ENCODE results near the gene SHLD1. TPM values are rescaled to one million over a fixed set of nuclear protein-coding genes. Genes with fewer than 3 reads are reported as not detected.
"Not testable (repeated sequence)": the region's sequence is repeated elsewhere in the genome, so short reads cannot be mapped to it uniquely, and the experiment has no call there.

SHLD1 gene
- total and polyA plus RNA-seq, 5 experiments from 2014 or later: 11.2 to 23.5 (median 19.1) TPM

DNA sequence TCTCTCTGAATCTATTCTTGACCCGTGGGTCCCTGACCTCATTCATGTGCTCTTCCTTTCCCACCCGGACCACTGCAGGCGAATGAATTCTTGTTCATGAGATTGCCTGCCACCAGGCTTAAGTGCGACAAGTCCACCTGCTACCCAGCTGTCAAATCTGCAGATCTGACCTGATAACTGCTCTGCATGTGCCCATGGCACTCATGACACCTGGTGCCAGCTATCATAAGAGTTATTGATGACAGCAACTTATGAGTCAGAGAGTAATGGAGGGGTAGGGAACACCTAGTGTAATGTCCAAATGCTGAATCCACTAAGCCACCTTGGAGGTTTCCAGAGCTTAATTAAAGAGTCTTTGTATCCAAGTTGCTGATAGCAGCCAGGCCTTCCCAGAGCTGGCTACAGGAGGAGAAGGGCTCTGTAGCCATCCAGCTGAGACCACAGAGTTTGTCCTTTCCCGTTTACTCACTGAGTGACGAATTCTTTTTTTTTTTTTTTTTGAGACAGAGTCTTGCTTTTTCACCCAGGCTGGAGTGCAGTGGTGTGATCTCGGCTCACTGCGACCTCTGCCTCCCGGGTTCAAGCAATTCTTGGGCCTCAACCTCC, 17.4 kb downstream of the SHLD1 start:
- Mint-ChIP-seq H3K27ac (peak overlapping the region in 3 of 10 donors; percentile 64 to 82 (median 79)), H3K4me3 (no peak overlapping the region), H3K4me1 (peaks cover 15 to 54% (median 30%) of the 10 kb centered on the region in 4 donors), H3K36me3 (peaks cover 0 to 52% (median 9%) of the 10 kb centered on the region in 3 donors), H3K9me3 (no peaks in the 10 kb centered on the region), H3K27me3 (no peaks in the 10 kb centered on the region)
- no peak for ATAC-seq
- POLR2A ChIA-PET: no interaction called here
- no peak for DNase-seq

DNA sequence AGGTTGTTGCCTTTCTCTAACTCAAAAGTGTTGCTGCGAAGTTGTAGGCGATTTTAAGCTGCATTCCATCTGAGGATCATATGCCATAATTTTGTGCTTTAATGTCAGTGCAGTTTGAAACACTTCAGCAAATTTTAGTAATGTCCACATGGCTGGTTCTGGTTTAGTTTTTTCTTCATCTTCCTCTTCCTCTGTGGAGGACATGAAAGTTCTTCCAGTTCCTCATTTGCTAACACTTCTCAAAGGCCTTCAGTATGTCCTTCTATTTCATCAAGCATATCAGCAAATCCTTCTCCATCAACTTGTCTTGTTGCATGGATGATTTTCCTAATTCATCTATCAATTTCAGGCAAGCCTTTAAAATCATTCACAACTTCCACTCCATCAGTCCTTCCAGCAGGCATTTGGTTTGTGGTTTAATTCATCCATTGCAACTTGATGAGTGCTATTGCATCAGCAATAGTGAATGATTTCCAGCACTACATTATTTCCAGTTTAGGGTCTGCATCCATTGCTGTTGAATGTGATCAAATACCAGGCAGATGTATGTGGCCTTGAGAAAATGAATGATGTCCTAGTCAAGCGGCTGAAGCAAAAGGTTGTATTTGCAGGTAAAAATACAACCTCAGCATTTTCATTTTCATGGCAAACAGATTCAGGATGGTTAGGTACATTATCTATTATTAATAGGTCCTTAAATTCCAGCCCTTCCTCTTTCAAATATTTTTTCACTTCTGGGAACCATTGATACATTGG, 20.2 kb downstream of the SHLD1 start:
- no peak for DNase-seq
- no peaks in the 10 kb centered on the region for H3K27me3 Mint-ChIP-seq
- H3K36me3 Mint-ChIP-seq: peaks cover 0 to 67% (median 24%) of the 10 kb centered on the region in 3 donors
- H3K4me3 Mint-ChIP-seq: no peak overlapping the region
- POLR2A ChIA-PET: no interaction called here
- H3K4me1 Mint-ChIP-seq: peaks cover 19 to 52% (median 30%) of the 10 kb centered on the region in 4 donors
- H3K27ac Mint-ChIP-seq: peak overlapping the region in 7 of 10 donors; percentile 6 to 55 (median 22)
- no peak for ATAC-seq
- H3K9me3 Mint-ChIP-seq: no peaks in the 10 kb centered on the region

DNA sequence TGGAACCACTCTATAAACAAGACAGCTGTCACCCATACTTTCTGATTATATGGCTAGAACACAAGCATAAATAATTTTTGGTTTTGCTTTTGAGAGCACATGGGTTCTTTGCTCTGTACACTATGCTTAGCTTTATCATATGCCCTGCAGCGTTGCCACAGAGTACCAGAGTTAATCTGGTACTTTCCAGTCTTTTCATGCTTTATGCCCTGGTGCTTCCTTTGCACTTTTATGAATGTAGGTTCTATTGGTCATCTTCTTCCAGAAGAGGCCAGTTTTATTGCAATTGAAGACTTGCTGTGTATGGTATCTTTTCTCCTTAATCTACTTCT, 20.8 kb downstream of the SHLD1 start:
- Mint-ChIP-seq H3K36me3 (peaks cover 0 to 70% (median 24%) of the 10 kb centered on the region in 3 donors), H3K9me3 (no peaks in the 10 kb centered on the region), H3K4me3 (no peak overlapping the region), H3K27me3 (no peaks in the 10 kb centered on the region), H3K4me1 (peaks cover 18 to 50% (median 28%) of the 10 kb centered on the region in 4 donors), H3K27ac (peak overlapping the region in 8 of 10 donors; percentile 2 to 72 (median 24))
- ATAC-seq (no peak), DNase-seq (no peak)
- POLR2A ChIA-PET: no interaction called here

DNA sequence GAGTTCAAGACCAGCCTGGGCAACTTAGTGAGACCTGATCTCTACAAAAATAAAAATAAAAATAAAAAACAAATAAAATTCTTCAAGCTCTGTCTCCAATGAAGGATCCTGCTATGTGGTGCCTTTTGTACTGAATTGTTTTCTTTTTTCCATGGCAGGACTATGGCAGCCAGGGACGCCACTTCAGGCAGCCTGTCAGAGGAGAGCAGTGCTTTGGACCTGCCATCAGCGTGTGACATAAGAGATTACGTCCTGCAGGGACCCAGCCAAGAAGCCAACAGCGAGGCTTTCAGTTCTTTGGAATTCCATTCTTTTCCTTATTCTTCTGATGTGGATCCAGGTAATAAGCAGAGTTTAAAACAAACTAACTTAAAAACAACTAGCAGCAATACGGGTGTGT, 22.5 kb downstream of the SHLD1 start:
- Mint-ChIP-seq H3K4me1 (peaks cover 11 to 45% (median 22%) of the 10 kb centered on the region in 4 donors), H3K4me3 (no peak overlapping the region), H3K36me3 (peaks cover 0 to 68% (median 23%) of the 10 kb centered on the region in 3 donors), H3K9me3 (no peaks in the 10 kb centered on the region), H3K27me3 (no peaks in the 10 kb centered on the region), H3K27ac (peak overlapping the region in 6 of 10 donors; percentile 15 to 79 (median 54))
- ATAC-seq (no peak), DNase-seq (no peak)
- POLR2A ChIA-PET: no interaction called here

DNA sequence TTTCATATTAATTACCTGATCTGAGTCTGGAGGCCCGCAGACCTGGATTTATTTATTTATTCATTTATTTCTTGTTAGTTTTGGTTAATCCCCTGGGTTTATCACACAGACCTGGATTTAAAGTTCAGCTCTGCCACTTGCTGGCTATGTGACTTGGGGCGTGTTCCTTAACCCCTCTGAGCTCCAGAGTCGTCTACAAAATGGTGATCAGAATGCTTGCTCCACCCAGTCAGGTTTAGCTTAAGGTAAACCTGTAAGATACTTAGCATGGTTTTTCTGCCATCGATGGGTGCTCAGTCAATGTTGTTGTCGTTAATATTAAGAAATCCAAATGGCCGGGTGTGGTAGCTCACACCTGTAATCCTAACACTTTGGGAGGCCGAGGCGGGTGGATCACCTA, 23.4 kb downstream of the SHLD1 start:
- POLR2A ChIA-PET: no interaction called here
- no peak for DNase-seq
- H3K27ac Mint-ChIP-seq: peak overlapping the region in 5 of 10 donors; percentile 13 to 79 (median 59)

DNA sequence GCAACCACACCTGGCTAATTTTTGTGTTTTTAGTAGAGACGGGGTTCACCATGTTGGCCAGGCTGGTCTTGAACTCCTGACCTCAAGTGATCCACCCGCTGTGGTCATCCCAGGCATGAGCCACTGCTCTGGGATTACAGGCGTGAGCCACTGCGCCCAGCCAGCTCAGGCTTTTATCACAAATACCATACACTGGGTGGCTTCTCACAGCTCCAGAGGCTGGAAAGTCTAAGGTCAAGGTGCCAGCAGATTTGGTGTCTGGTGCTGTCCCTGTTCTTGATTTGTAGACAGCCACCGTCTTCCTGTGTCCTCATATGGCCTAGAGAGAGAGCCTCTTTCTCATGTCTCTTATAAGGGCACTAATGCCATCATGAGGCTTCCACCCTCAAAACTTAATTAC, 25.9 kb downstream of the SHLD1 start:
- H3K27me3 Mint-ChIP-seq: no peaks in the 10 kb centered on the region
- DNase-seq (no peak), ATAC-seq (no peak)
- POLR2A ChIA-PET: interaction anchor here (0.6 kb wide), 1 partner anchor 123 kb away, joined by 5 read pairs; no protein-coding TSS in a partner anchor
- H3K27ac Mint-ChIP-seq: no peak overlapping the region
- H3K9me3 Mint-ChIP-seq: no peaks in the 10 kb centered on the region
- peaks cover 5 to 23% (median 15%) of the 10 kb centered on the region in 4 donors for H3K4me1 Mint-ChIP-seq
- H3K4me3 Mint-ChIP-seq: no peak overlapping the region
- H3K36me3 Mint-ChIP-seq: peaks cover 4 to 78% (median 29%) of the 10 kb centered on the region in 3 donors

More for the DNA sequence above, 23.4 kb downstream of the SHLD1 start:
- Mint-ChIP-seq H3K9me3 (no peaks in the 10 kb centered on the region), H3K4me1 (peaks cover 8 to 41% (median 20%) of the 10 kb centered on the region in 4 donors), H3K36me3 (peaks cover 0 to 68% (median 25%) of the 10 kb centered on the region in 3 donors), H3K4me3 (no peak overlapping the region), H3K27me3 (no peaks in the 10 kb centered on the region)
- no peak for ATAC-seq

DNA sequence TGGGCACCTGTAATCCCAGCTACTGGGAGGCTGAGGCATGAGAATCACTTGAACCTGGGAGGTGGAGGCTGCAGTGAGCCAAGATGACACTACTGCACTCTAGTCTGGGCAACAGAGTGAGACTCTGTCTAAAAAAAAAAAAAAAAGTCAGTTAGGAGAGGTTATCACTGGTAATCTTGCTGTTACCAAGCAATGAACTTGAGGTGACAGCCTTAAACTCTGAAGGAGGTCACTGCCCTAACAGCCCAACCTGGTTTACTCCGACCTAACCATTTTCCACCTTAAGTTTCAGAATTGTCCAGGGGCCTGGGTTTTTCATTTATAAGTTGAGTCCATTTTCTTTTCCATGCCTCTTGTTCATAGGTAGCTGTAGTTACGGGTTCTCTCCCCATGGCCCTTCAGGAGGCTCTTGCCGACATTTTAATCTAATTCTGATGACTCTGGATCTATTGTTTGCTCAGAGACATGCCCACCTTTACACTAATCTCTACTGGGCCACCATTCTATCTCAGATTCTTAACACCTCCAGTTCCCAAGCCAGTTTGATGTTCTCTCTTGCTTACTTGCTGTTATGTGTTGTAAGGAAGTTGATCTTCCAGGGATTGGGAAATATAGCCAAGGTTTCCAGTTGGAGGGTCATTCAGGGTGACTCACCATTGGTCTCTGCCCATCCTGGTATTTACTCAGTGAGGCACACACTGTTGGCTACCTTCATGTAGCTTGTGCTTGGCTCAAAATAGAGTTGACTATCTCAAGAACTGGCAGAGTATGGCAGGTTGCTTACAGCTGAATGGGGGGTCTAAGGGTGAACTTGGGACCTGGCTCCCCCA, 29.1 kb downstream of the SHLD1 start:
- Mint-ChIP-seq H3K4me1 (peaks cover 3 to 18% (median 9%) of the 10 kb centered on the region in 4 donors), H3K4me3 (no peak overlapping the region)

DNA sequence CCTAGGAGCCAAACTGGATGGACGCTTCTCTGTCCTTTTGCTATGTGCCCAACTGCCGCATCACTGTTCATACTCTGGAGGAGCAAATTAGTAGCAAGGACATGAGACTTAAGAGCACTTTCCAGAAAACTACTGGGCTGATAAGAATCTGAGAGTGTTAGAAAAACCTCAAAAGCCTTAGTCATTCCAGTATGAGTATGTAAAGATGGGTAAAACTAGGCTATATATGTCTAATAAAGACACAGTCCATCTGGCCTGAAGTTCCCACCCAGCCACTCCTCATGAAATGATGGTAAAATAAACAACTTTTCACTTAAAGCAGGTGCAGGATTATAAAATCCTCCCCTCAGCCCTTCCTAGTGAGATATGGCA, 30.6 kb downstream of the SHLD1 start:
- no peaks in the 10 kb centered on the region for H3K9me3 Mint-ChIP-seq
- peak overlapping the region in 8 of 10 donors; percentile 0 to 88 (median 56) for H3K27ac Mint-ChIP-seq
- ATAC-seq: no peak
- peaks cover 2 to 13% (median 7%) of the 10 kb centered on the region in 4 donors for H3K4me1 Mint-ChIP-seq
- no peak overlapping the region for H3K4me3 Mint-ChIP-seq
- POLR2A ChIA-PET: no interaction called here
- DNase-seq: no peak
- H3K36me3 Mint-ChIP-seq: peaks cover 11 to 69% (median 12%) of the 10 kb centered on the region in 3 donors
- no peaks in the 10 kb centered on the region for H3K27me3 Mint-ChIP-seq

More for the DNA sequence above, 29.1 kb downstream of the SHLD1 start:
- H3K27me3 Mint-ChIP-seq: no peaks in the 10 kb centered on the region
- POLR2A ChIA-PET: interaction anchor here (0.8 kb wide), 1 partner anchor 64 kb away, joined by 4 read pairs; no protein-coding TSS in a partner anchor
- ATAC-seq (no peak), DNase-seq (no peak)
- H3K36me3 Mint-ChIP-seq: peaks cover 11 to 72% (median 18%) of the 10 kb centered on the region in 3 donors
- H3K9me3 Mint-ChIP-seq: no peaks in the 10 kb centered on the region
- H3K27ac Mint-ChIP-seq: peak overlapping the region in 2 of 10 donors; percentile 14 to 51

DNA sequence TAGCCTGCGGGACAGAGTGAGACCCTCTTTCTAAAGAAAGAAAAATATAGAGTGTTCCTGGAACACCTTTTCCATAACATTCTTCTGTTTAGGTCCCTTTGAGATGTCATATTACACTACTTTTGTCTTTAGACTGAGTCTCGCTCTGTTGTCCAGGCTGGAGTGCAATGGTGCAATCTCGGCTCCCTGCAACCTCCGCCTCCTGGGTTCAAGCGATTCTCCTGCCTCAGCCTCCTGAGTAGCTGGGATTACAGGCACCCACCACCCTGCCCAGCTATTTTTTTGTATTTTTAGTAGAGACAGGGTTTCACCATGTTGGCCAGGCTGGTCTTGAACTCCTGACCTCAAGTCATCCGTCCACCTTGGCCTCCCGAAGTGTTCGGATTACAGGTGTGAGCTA, 31.2 kb downstream of the SHLD1 start:
- H3K9me3 Mint-ChIP-seq, POLR2A ChIA-PET, ATAC-seq, H3K27me3 Mint-ChIP-seq, H3K4me3 Mint-ChIP-seq, DNase-seq: not testable (repeated sequence)
- Mint-ChIP-seq H3K36me3 (peaks cover 11 to 70% (median 12%) of the 10 kb centered on the region in 3 donors), H3K4me1 (peaks cover 2 to 13% (median 7%) of the 10 kb centered on the region in 4 donors), H3K27ac (peak overlapping the region in 1 of 10 donors; percentile 5)

DNA sequence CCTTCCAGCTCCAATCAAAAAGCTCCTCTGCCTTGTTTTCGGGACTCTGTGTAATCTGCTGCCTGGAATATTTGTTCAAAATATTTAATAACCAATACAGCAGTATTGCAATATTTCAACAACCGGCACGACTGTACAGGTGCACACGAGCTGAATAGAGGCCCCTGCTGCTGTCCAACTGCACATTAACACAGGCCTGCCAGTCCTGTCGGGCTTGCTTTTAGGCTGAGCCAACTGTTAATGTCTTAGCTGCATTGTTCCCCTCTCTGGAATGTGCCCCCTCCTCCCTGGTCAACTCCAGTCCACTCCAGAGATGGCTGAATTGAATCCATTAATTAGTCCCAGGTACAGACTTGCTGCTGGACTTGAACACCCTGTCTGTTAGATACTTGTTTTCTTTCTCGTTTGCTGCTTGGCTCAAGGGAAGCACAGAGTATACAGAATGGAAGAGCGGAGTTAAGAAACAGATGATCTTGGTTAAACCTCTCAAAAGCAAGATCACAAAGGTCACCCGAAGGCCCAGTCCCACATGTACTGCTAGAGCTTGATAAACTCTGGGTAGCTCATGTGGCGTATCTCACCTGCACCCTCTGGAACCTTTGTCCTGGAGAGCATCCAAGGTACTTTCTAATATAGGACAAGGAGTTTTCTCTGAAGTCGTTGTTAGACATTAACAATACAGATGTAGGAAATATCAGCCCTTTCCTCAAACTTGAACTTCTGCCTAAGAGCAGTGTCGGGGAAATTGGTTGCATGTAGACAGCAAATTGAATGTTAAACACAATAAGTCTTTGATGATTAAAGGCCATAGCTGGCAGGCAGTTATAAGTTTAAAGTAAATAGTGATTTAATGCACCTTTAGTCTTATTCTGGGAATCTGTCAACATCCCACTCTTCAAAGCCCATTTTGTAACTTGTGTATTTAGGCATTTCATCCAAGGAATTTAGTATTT, 31.9 kb downstream of the SHLD1 start:
- H3K36me3 Mint-ChIP-seq: peaks cover 11 to 64% (median 11%) of the 10 kb centered on the region in 3 donors
- POLR2A ChIA-PET: no interaction called here
- no peaks in the 10 kb centered on the region for H3K27me3 Mint-ChIP-seq
- ATAC-seq (no peak), DNase-seq (no peak)
- peak overlapping the region in 7 of 10 donors; percentile 25 to 82 (median 61) for H3K27ac Mint-ChIP-seq
- no peak overlapping the region for H3K4me3 Mint-ChIP-seq
- H3K9me3 Mint-ChIP-seq: no peaks in the 10 kb centered on the region
- H3K4me1 Mint-ChIP-seq: peaks cover 2 to 18% (median 10%) of the 10 kb centered on the region in 4 donors

DNA sequence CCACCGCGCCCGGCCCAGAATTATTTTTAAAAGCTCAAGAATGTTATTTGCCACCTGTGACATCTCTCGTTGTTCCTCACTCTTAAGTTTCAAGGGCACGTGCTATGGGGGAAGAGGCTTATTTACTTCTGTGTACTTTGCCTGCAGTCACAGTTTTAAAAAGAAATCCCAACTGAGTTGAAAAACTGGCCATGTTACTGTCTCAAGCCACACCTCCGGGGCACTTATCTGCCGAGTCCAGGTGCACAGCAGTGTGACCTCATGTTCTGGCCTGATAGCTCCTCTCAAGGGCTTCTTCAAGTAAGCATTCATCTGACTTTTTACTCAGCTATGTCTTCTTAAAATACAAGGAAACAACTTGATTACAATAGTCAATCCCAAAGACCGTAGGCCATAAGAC, 34.5 kb downstream of the SHLD1 start:
- peaks cover 6 to 50% (median 7%) of the 10 kb centered on the region in 3 donors for H3K36me3 Mint-ChIP-seq
- H3K4me3 Mint-ChIP-seq: no peak overlapping the region
- DNase-seq (no peak), ATAC-seq (no peak)
- H3K4me1 Mint-ChIP-seq: peaks cover 2 to 17% (median 11%) of the 10 kb centered on the region in 4 donors
- POLR2A ChIA-PET: interaction anchor here (1.0 kb wide), 1 partner anchor 192 kb away, joined by 4 read pairs; no protein-coding TSS in a partner anchor
- H3K27ac Mint-ChIP-seq: peak overlapping the region in 4 of 10 donors; percentile 6 to 85 (median 53)
- no peaks in the 10 kb centered on the region for H3K9me3 Mint-ChIP-seq
- H3K27me3 Mint-ChIP-seq: no peaks in the 10 kb centered on the region
